ENCODE results near the gene PPP1R2.

PPP1R2 gene

GRCh38 chr3:195468391-195468776, 74.7 kb downstream of the PPP1R2 start:
- Histone ChIP-seq H3K4me1 (ENCODE audit: low read length) (no peaks in the 10 kb centered on the region), H3K4me2 (ENCODE audit: low read depth, low read length) (no peak overlapping the region), H3K27ac (ENCODE audit: low read length) (no peak overlapping the region), H3K27me3 (replicated peaks; ENCODE audit: insufficient read depth, low read length) (no peaks in the 10 kb centered on the region), H3K79me2 (ENCODE audit: low read length) (no peaks in the 10 kb centered on the region), H3K36me3 (replicated peaks; ENCODE audit: insufficient read depth, low read length) (no peaks in the 10 kb centered on the region), H4K20me1 (ENCODE audit: insufficient read depth, low read length) (no peaks in the 10 kb centered on the region), H3K9ac (ENCODE audit: low read length) (no peak overlapping the region), H3F3A (ENCODE audit: insufficient read depth, low read length) (no peaks in the 10 kb centered on the region), H3K9me3 (replicated peaks; ENCODE audit: insufficient read depth, low read length) (no peaks in the 10 kb centered on the region), H3K4me3 (ENCODE audit: low read length) (no peak overlapping the region), H2AFZ (ENCODE audit: low read length) (no peak overlapping the region), H3K9me2 (replicated peaks; ENCODE audit: insufficient read depth, low read length) (no peaks in the 10 kb centered on the region)
- TF ChIP-seq EZH2 (optimal IDR thresholded peaks at IDR 0.05; ENCODE audit: low read depth, low read length) (no peak), CTCF (IDR thresholded peaks at IDR 0.05; ENCODE audit: low read length) (no peak), EZH2phosphoT487 (IDR thresholded peaks at IDR 0.05; ENCODE audit: low read length) (no peak)
- DNase-seq, result no peak

DNA sequence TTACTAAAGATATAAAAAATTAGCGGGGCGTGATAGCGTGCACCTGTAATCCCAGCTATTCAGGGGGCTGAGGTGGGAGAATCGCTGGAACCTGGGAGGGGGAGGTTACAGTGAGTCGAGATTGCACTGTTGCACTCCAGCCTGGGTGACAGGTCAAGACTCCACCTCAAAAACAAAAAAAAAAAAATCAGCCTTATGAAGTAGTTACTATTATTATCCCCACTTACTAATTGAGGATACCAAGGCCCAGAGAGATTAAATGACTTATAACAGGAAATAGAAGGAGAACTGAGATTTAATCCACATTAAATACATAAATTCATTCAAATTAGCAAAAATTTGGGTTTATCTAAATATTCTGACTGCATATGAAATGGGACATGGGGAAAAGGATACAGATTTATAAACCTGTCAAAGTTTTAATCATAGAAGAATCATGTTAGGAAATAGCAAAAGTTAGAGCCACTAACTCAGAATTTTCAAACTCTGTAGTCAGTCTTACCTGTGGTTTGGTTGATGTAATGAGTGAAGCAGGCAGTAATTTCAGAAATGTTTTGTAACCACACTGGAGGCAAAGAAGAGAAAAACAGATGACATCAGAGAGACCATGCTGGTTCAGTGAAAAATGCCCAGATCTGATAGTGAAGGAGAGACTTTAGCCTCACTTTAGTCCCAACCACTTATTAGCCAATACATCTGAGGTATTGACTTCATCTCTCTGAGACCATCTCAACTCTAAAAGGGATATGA, 75.3 kb downstream of the PPP1R2 start:
- Histone ChIP-seq H2AFZ (ENCODE audit: low read length) (no peak overlapping the region), H3K27ac (ENCODE audit: low read length) (no peak overlapping the region), H4K20me1 (ENCODE audit: insufficient read depth, low read length) (no peaks in the 10 kb centered on the region), H3K4me3 (ENCODE audit: low read length) (no peak overlapping the region), H3K27me3 (replicated peaks; ENCODE audit: insufficient read depth, low read length) (no peaks in the 10 kb centered on the region), H3K36me3 (replicated peaks; ENCODE audit: insufficient read depth, low read length) (no peaks in the 10 kb centered on the region), H3K9me3 (replicated peaks; ENCODE audit: insufficient read depth, low read length) (no peaks in the 10 kb centered on the region), H3K4me2 (ENCODE audit: low read depth, low read length) (no peak overlapping the region), H3F3A (ENCODE audit: insufficient read depth, low read length) (no peaks in the 10 kb centered on the region), H3K9me2 (replicated peaks; ENCODE audit: insufficient read depth, low read length) (no peaks in the 10 kb centered on the region), H3K9ac (ENCODE audit: low read length) (no peak overlapping the region), H3K4me1 (ENCODE audit: low read length) (no peaks in the 10 kb centered on the region), H3K79me2 (ENCODE audit: low read length) (no peaks in the 10 kb centered on the region)
- TF ChIP-seq EZH2phosphoT487 (IDR thresholded peaks at IDR 0.05; ENCODE audit: low read length) (no peak), CTCF (IDR thresholded peaks at IDR 0.05; ENCODE audit: low read length) (no peak), EZH2 (optimal IDR thresholded peaks at IDR 0.05; ENCODE audit: low read depth, low read length) (no peak)
- DNase-seq, result no peak

GRCh38 chr3:195466251-195466650, 76.9 kb downstream of the PPP1R2 start:
- Histone ChIP-seq H3K27me3 (replicated peaks; ENCODE audit: insufficient read depth, low read length) (no peaks in the 10 kb centered on the region), H4K20me1 (ENCODE audit: insufficient read depth, low read length) (no peaks in the 10 kb centered on the region), H3K9me3 (replicated peaks; ENCODE audit: insufficient read depth, low read length) (no peaks in the 10 kb centered on the region), H3K27ac (ENCODE audit: low read length) (no peak overlapping the region), H3K4me2 (ENCODE audit: low read depth, low read length) (no peak overlapping the region), H3K36me3 (replicated peaks; ENCODE audit: insufficient read depth, low read length) (no peaks in the 10 kb centered on the region), H3K9ac (ENCODE audit: low read length) (no peak overlapping the region), H3F3A (ENCODE audit: insufficient read depth, low read length) (no peaks in the 10 kb centered on the region), H3K79me2 (ENCODE audit: low read length) (no peaks in the 10 kb centered on the region), H3K4me3 (ENCODE audit: low read length) (no peak overlapping the region), H3K4me1 (ENCODE audit: low read length) (no peaks in the 10 kb centered on the region), H3K9me2 (replicated peaks; ENCODE audit: insufficient read depth, low read length) (no peaks in the 10 kb centered on the region), H2AFZ (ENCODE audit: low read length) (no peak overlapping the region)
- TF ChIP-seq EZH2 (optimal IDR thresholded peaks at IDR 0.05; ENCODE audit: low read depth, low read length) (no peak), CTCF (IDR thresholded peaks at IDR 0.05; ENCODE audit: low read length) (no peak), EZH2phosphoT487 (IDR thresholded peaks at IDR 0.05; ENCODE audit: low read length) (no peak)
- DNase-seq, result no peak

Measured in MM.1S (cell line).